Testis (tissue), 2 donors: ENCODE measurements around the gene USF1.

Experiments
- CTCF ChIP-seq, 3 experiments: fragments of 450-650 bp in 2 of 3; fragments of 200-600 bp in 1 of 3; sonication (generic) in 1 of 3; IDR thresholded peaks; one replicate each; pipeline ENCODE4 v1.5.1; 2016 to 2019; ENCODE audit warnings: antibody characterized with exemption in 3 of 3, mild to moderate bottlenecking in 2 of 3, moderate library complexity in 1 of 3
- POLR2A ChIP-seq: fragments of 450-650 bp; IDR thresholded peaks from one replicate; pipeline ENCODE4 v1.6.1; 2017; ENCODE audit warnings: antibody characterized with exemption, mild to moderate bottlenecking, moderate library complexity

GRCh38 chr1:161082483-161082882 is 36.7 kb upstream of the USF1 start:
- TF ChIP-seq POLR2A, result no peak
- TF ChIP-seq CTCF (IDR thresholded peaks at IDR 0.05), result no peak
